Type B pancreatic cell (in vitro differentiated cells): ENCODE results near the gene GGCT. TPM values are rescaled to one million over a fixed set of nuclear protein-coding genes. Genes with fewer than 3 reads are reported as not detected.

Experiments used
- DNase-seq: peaks from one replicate; pipeline ENCODE4 v3.0.0; 2021; ENCODE audit warnings: mixed read lengths; ENCODE audit not compliant: unreplicated experiment; ENCODE audit errors: extremely low spot score
- H3K27ac Mint-ChIP-seq: 2 replicates; pipeline ENCODE4 v1.8.0; 2021; ENCODE audit warnings: mild to moderate bottlenecking, mixed read lengths
- H3K27me3 Mint-ChIP-seq: 2 replicates; pipeline ENCODE4 v1.8.0; 2021; ENCODE audit warnings: mixed read lengths
- H3K36me3 Mint-ChIP-seq: 2 replicates; pipeline ENCODE4 v1.8.0; 2021; ENCODE audit warnings: mixed read lengths
- H3K4me1 Mint-ChIP-seq: one replicate; pipeline ENCODE4 v1.8.0; 2021; ENCODE audit warnings: mixed read lengths; ENCODE audit not compliant: unreplicated experiment
- H3K4me3 Mint-ChIP-seq: 2 replicates; pipeline ENCODE4 v1.8.0; 2021; ENCODE audit warnings: mild to moderate bottlenecking, mixed read lengths
- H3K9me3 Mint-ChIP-seq: 2 replicates; pipeline ENCODE4 v1.8.0; 2021; ENCODE audit warnings: mixed read lengths
- CTCF ChIP-seq: fragments of 200-600 bp; sonication (generic); conservative IDR thresholded peaks from 2 replicates; pipeline ENCODE4 v1.5.0; 2021; ENCODE audit warnings: antibody characterized with exemption, mild to moderate bottlenecking
- total RNA-seq: library from RNA; stranded (reverse); gene quantifications from 2 replicates; pipeline ENCODE4 v1.2.1, GENCODE V29; 2021; ENCODE audit warnings: low replicate concordance

Gene GGCT
- total RNA-seq, 1 donor from 2014 or later, result 72.6 TPM

GRCh38 chr7:30468791-30469190 is 35.8 kb downstream of the GGCT start:
- Mint-ChIP-seq H3K27ac (peak overlapping the region; percentile 94), H3K27me3 (no peaks in the 10 kb centered on the region), H3K36me3 (peaks cover 3% of the 10 kb centered on the region), H3K9me3 (no peaks in the 10 kb centered on the region), H3K4me3 (peak overlapping the region; percentile 67), H3K4me1 (peaks cover 64% of the 10 kb centered on the region)
- peak; percentile 24 for DNase-seq
- no peak for TF ChIP-seq CTCF

GRCh38 chr7:30468041-30468440 is 36.6 kb downstream of the GGCT start:
- Mint-ChIP-seq H3K27me3 (no peaks in the 10 kb centered on the region), H3K27ac (peak overlapping the region; percentile 25), H3K4me1 (peaks cover 67% of the 10 kb centered on the region), H3K36me3 (no peaks in the 10 kb centered on the region), H3K9me3 (no peaks in the 10 kb centered on the region), H3K4me3 (no peak overlapping the region)
- TF ChIP-seq CTCF, result no peak
- DNase-seq, result no peak

- no peaks in the 10 kb centered on the region for H3K36me3 Mint-ChIP-seq
- H3K4me3 Mint-ChIP-seq, result no peak overlapping the region
- no peak overlapping the region for H3K27ac Mint-ChIP-seq
- DNase-seq, result no peak
- no peaks in the 10 kb centered on the region for H3K9me3 Mint-ChIP-seq
- TF ChIP-seq CTCF, result no peak
- peaks cover 63% of the 10 kb centered on the region for H3K4me1 Mint-ChIP-seq
- H3K27me3 Mint-ChIP-seq, result no peaks in the 10 kb centered on the region
These were observed 37.4 kb downstream of the GGCT start for GRCh38 chr7:30467271-30467670.

GRCh38 chr7:30466266-30466665 is 38.4 kb downstream of the GGCT start:
- no peak for DNase-seq
- H3K36me3 Mint-ChIP-seq, result no peaks in the 10 kb centered on the region
- peaks cover 57% of the 10 kb centered on the region for H3K4me1 Mint-ChIP-seq
- H3K9me3 Mint-ChIP-seq, result no peaks in the 10 kb centered on the region
- H3K4me3 Mint-ChIP-seq, result peak overlapping the region; percentile 29
- no peak for TF ChIP-seq CTCF
- no peaks in the 10 kb centered on the region for H3K27me3 Mint-ChIP-seq
- no peak overlapping the region for H3K27ac Mint-ChIP-seq

- no peak for TF ChIP-seq CTCF
- Mint-ChIP-seq H3K9me3 (no peaks in the 10 kb centered on the region), H3K4me1 (peaks cover 52% of the 10 kb centered on the region), H3K4me3 (peak overlapping the region; percentile 29), H3K27ac (peak overlapping the region; percentile 34), H3K27me3 (no peaks in the 10 kb centered on the region), H3K36me3 (no peaks in the 10 kb centered on the region)
- DNase-seq, result no peak
These were observed 38.8 kb downstream of the GGCT start for GRCh38 chr7:30465811-30466180.
